Esophagus mucosa (tissue), 1 donor: ENCODE data around the gene EEA1. TPM values are rescaled to one million over a fixed set of nuclear protein-coding genes. Genes with fewer than 3 reads are reported as not detected.
A peak's percentile ranks its signal among the peaks of the same experiment; 100 is the strongest.
"Not testable (repeated sequence)": the region's sequence is repeated elsewhere in the genome, so short reads cannot be mapped to it uniquely, and the experiment has no call there.

Experiments used
- ATAC-seq: fragments of 200-7000 bp; cut with Tn5 transposase; one replicate; pipeline ENCODE4 v1.9.1; 2020
- total RNA-seq: library from RNA; stranded (reverse); gene quantifications from one replicate; pipeline ENCODE4 v1.2.4, GENCODE V29; 2023
- donor health status: DM: yes; HTN: yes; CAD: no.

The EEA1 gene
- 35.1 TPM for total RNA-seq

GRCh38 chr12:92928962-92929915, at the start of gene EEA1:
Gene EEA1, minus strand, starts transcription at chr12:92929295. Its CDS starts 229 bp downstream, at chr12:92929066.
- ATAC-seq: peak; percentile 95

- ATAC-seq: peak; percentile 22
These were observed 49.5 kb upstream of the EEA1 start for GRCh38 chr12:92978607-92979006.

GRCh38 chr12:92977326-92977725, 48.2 kb upstream of the EEA1 start:
- ATAC-seq: no peak

GRCh38 chr12:92974759-92975158, 45.7 kb upstream of the EEA1 start:
- ATAC-seq: no peak

- ATAC-seq: peak; percentile 95
These were observed 44.5 kb upstream of the EEA1 start for GRCh38 chr12:92973614-92974013.

GRCh38 chr12:92971859-92972524, 42.9 kb upstream of the EEA1 start:
- ATAC-seq: peak; percentile 78

- ATAC-seq: no peak
These were observed 39.2 kb upstream of the EEA1 start for GRCh38 chr12:92968176-92968813.

GRCh38 chr12:92964378-92964777, 35.3 kb upstream of the EEA1 start:
- ATAC-seq: not testable (repeated sequence)

GRCh38 chr12:92961949-92962348, 32.9 kb upstream of the EEA1 start:
- ATAC-seq: no peak

GRCh38 chr12:92955997-92956663, 27.0 kb upstream of the EEA1 start:
- peak; percentile 70 for ATAC-seq

- ATAC-seq: peak; percentile 52
These were observed 24.7 kb upstream of the EEA1 start for GRCh38 chr12:92953747-92954146.

- no peak for ATAC-seq
These were observed 23.3 kb upstream of the EEA1 start for GRCh38 chr12:92952394-92952793.

- no peak for ATAC-seq
These were observed 21.9 kb upstream of the EEA1 start for GRCh38 chr12:92951006-92951405.

GRCh38 chr12:92950011-92950410, 20.9 kb upstream of the EEA1 start:
- ATAC-seq: no peak

- no peak for ATAC-seq
These were observed 20.4 kb upstream of the EEA1 start for GRCh38 chr12:92949466-92949865.

- no peak for ATAC-seq
These were observed 18.6 kb upstream of the EEA1 start for GRCh38 chr12:92947589-92948215.

GRCh38 chr12:92945659-92946220, 16.6 kb upstream of the EEA1 start:
- no peak for ATAC-seq

GRCh38 chr12:92943482-92944250, 14.6 kb upstream of the EEA1 start:
- ATAC-seq: no peak

GRCh38 chr12:92942905-92943304, 13.8 kb upstream of the EEA1 start:
- no peak for ATAC-seq

GRCh38 chr12:92939116-92939515, 10.0 kb upstream of the EEA1 start:
- no peak for ATAC-seq

- peak; percentile 80 for ATAC-seq
These were observed 9.5 kb upstream of the EEA1 start for GRCh38 chr12:92938638-92939037.
